Cerebellar nuclear complex (tissue), 1 donor: ENCODE results near the gene CATSPERD.

Source experiments
- DNase-seq, 2 experiments: peaks; one replicate each; lab custom pipeline; 2025; lab: John Stamatoyannopoulos, UW

Gene CATSPERD

GRCh38 chr19:5804516-5805461, 84.4 kb downstream of the CATSPERD start, which contains the start of gene NRTN:
TSS of gene NRTN (plus strand) at chr19:5805067. CDS start at chr19:5824166, 19,099 bp downstream.
- no peak for DNase-seq

DNA sequence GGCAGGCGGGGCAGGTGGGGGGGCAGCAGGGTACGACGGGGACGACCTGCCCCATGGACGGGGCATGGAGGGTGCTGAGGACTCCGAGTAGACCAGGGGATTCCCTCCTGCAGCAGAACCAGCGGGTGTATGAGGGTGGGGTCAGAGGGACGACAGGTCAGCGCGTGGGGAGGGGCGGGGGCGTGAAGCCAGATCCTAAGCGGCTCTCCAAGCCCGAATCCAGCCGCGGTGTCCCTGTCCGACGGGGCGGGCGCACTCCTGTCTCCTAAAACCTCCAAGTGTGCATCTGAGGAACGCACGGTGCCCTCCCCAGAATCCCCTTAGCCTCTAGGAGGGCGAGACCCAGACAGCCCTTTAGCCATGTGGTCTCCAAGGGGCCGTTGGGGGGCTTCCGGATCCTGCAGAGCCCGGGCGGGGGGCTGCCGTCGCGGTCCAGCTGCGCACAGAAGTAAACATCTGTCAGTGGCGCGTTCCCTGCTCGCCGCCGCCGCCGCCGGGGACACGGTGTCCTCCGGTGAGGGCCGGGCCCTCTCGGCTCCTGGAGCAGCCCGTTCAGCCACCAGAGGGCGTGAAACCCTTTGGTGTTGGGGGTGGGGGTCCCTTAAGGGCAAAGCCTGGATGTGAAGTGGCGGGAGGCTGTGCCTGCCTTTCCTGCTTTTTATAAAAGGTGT, 85.2 kb downstream of the CATSPERD start:
- no peak for DNase-seq

GRCh38 chr19:5806133-5806489, 85.7 kb downstream of the CATSPERD start:
- no peak for DNase-seq

DNA sequence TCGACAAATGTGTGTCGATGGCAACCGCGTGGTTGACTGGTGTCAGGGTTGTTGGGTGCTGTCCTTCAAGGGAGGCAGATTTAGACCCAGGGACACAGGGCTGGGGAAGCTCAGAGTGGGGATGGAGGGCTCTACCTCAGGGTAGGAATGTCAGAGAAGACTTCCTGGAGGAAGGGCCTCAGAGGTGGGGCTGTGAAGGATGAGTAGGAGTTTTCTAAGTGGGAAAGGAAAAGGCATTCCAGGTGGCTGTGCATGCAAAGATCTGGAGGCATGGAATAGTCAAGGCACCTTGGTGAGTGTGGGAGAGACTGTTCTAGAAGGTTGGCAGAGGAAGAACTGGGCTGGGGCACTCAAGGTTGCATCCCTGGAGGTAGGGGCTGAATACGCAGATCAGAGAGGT, 86.5 kb downstream of the CATSPERD start:
- DNase-seq, result no peak

GRCh38 chr19:5808120-5808816, 87.8 kb downstream of the CATSPERD start:
- DNase-seq, result no peak

DNA sequence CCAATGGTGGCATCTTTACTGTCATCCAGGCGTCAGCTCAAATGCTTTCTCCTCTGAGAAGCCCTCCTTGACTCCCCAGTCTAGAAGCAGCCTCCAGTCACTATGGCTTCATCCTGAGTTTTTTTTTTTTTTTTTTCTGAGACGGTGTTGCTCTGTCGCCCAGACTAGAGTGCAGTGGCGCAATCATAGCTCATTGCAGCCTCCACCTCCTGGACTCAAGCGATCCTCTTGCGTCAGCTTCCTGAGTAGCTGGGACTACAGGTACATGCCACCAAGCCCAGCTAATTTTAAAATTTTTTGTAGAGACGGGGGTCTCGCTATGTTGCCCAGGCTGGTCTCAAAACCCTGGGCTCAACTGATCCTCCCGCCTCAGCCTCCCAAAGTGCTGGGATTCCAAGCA, 88.6 kb downstream of the CATSPERD start:
- no peak for DNase-seq

DNA sequence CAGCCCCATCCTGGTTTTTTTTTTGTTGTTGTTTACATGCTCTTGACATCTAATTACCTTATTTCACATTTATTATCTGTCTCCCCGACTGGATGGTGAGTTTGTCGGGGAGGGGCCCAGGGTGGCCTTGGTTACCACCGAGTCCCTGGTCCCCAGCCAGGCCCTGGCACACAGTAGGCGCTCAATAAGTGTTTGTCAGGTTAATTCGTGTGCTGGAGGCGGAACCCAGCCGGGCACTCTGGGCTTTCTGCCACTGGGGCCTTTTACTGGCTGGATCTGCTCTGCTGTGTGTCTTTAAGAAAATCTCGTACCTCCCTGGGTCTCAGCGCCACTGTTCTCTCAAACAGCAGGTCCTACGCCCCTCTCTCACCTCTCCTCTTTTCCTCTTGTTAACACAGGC, 89.0 kb downstream of the CATSPERD start:
- no peak for DNase-seq

GRCh38 chr19:5811117-5811516, 90.7 kb downstream of the CATSPERD start:
- DNase-seq, result no peak

DNA sequence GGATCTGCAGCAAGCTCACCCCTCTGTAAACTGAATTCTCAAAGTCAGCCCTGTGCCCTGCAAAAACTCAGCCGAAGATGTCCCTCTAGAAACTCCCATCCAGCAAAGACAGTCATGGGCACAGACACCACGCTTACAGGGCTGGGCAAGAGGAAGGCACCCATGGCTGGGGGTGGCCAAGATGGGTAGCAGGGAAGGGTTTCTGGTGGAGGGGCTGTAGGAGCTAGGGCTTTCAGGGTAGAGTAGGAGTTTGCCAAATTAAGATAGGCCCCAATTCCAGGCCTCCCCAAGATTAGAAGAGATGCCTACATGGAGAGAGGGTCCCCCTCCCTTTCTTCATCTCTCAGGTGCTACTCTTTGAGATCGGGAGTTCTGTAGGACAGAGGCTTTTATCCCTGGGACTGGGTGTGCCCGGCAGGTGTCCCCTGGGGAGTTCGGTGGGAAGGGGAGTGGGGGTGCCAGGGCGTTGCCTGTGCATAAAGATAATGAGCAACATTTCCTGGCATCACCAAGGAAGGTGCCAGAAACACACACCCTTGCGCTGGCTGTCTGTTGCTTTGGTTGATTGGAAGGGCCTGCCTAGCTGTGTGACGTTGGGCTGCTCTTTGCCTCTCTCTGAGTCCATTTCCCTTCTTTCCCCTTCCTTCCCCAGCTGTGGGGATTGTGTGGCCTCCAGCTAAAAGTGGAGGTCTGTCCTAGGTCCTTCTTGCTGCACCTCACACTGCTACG, 93.8 kb downstream of the CATSPERD start:
- no peak for DNase-seq

- DNase-seq, result no peak
Measured at GRCh38 chr19:5814852-5815246, 94.4 kb downstream of the CATSPERD start.

- DNase-seq, result no peak
Measured at GRCh38 chr19:5817218-5817617, 96.8 kb downstream of the CATSPERD start.

DNA sequence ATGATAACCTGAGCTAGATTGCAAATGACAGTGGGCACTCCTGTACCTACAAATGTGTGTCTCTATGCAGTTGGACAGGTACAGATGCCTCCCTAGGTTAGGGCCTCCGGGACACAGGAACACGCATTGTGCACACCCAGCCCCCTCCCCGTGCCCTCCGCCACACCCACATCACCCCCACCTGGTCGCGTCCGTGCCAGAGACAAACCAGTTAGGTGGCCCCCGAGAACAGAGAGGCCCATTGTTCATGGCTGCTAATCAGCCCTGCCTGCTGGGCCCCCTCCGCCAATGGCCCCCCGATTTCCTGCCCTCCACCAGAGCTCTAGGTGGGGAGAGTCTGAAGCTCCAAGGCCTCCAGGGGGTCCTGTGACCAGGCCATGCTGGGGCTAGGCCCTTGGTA, 98.2 kb downstream of the CATSPERD start:
- DNase-seq, result no peak

GRCh38 chr19:5820785-5821184, 100.3 kb downstream of the CATSPERD start:
- no peak for DNase-seq

- no peak for DNase-seq
Measured at GRCh38 chr19:5821521-5822180, 101.2 kb downstream of the CATSPERD start.

- DNase-seq, result no peak
Measured at GRCh38 chr19:5822181-5822844, 101.9 kb downstream of the CATSPERD start.

DNA sequence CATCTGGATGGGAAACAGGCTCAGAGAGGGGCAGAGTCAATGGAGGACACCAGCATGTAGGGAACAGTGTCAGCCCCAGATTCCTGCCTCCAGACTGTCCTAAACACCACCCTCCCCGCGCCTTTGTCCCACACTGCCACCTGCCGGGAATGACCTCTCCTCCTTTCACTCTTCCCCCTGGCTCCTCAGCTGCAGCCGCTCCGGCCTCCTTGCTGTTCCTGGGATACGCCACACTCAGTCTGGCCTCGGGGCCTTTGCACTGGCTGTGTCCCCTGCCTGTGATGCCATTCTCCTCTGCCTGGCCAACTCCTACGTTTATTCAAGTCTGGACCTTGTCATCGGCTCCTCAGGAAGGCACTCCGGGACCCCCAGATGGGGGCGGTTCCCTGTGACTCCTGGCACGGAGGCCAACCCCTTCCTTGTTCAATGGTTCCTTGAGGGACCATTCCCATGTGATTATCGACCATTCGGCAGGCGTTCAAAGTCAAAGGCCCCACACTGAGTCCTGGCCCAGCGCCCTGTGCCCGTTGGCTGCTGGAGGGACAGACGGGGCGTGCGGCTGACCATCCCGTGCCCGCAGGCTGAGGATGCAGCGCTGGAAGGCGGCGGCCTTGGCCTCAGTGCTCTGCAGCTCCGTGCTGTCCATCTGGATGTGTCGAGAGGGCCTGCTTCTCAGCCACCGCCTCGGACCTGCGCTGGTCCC, 103.3 kb downstream of the CATSPERD start:
- DNase-seq, result no peak

GRCh38 chr19:5824751-5825150, 104.3 kb downstream of the CATSPERD start:
- DNase-seq, result no peak

GRCh38 chr19:5825178-5825577, 104.7 kb downstream of the CATSPERD start:
- no peak for DNase-seq

GRCh38 chr19:5826531-5827341, 106.3 kb downstream of the CATSPERD start:
- no peak for DNase-seq
